Skin of body (tissue), 2 donors: ENCODE data around the gene BRD9. TPM values are rescaled to one million over a fixed set of nuclear protein-coding genes. Genes with fewer than 3 reads are reported as not detected.
"Not testable (repeated sequence)": the region's sequence is repeated elsewhere in the genome, so short reads cannot be mapped to it uniquely, and the experiment has no call there.

Experiments
- DNase-seq: peaks from one replicate; lab custom pipeline; 2025; lab: John Stamatoyannopoulos, UW
- total RNA-seq: library from RNA; depleted of rRNA; stranded (reverse); fragments of >200 nt; gene quantifications from one replicate; pipeline ENCODE4 v1.2.3, GENCODE V29; 2014

The BRD9 gene
- total RNA-seq, 1 donor from 2014 or later: 33.9 TPM

DNA sequence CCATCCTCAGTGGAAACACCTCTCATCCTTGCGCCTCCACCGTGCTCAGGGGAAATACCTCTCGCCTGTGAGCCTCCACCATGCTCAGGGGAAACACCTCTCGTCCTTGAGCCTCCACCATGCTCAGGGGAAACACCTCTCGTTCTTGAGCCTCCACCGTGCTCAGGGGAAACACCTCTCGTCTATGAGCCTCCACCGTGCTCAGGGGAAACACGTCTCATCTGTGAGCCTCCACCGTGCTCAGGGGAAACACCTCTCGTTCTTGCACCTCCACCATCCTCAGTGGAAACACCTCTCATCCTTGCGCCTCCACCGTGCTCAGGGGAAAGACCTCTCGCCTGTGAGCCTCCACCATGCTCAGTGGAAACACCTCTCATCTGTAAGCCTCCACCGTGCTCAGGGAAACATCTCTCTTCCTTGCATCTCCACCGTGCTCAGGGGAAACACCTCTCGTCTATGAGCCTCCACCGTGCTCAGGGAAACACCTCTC lies 46.0 kb downstream of the BRD9 start:
- DNase-seq: not testable (repeated sequence)

GRCh38 chr5:845676-846601 lies 46.7 kb downstream of the BRD9 start:
- not testable (repeated sequence) for DNase-seq

- not testable (repeated sequence) for DNase-seq
Measured at GRCh38 chr5:845031-845675, 47.4 kb downstream of the BRD9 start.

DNA sequence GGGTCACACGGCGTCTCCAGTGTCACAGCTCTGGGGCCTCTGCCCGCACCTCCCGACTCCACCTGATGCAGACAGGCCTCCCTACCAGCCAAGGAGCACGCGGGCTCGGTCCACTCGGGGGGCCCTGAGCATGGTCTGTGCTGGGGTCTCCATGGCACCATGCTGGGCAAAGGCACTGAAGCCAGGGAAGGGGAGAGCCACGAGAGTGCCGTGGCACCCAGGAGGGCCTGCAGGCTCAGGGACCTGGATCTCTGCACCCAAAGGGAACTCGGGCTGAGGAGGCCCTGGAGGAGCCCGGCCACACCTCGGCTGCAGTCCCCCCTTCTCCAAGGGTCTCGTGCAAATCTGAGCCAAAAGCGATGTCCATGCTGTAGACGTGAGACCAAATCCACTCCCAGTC lies 48.2 kb downstream of the BRD9 start:
- DNase-seq: not testable (repeated sequence)

DNA sequence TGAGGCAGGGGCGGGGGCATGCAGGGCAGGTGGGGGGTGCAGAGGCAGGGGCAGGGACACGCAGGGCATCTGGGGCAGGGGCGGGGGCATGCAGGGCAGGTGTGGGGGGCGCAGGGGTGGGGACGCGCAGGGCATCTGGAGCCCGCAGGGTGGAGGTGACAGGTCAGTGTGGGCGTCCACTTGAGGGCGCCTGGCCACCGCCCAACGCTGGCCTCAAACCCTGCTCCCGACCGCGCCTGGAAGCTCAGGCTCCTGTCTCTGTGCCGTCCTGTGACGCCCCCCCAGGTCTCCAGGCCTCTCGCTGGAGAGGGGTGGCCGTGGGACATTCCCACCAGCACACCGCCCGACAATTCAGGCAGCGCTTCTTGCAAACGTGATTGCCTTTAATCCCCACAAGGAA lies 48.7 kb downstream of the BRD9 start:
- DNase-seq: not testable (repeated sequence)

- not testable (repeated sequence) for DNase-seq
Measured at GRCh38 chr5:843371-843770, 49.2 kb downstream of the BRD9 start.

- DNase-seq: not testable (repeated sequence)
Measured at GRCh38 chr5:842402-843221, 50.0 kb downstream of the BRD9 start.

- DNase-seq: not testable (repeated sequence)
Measured at GRCh38 chr5:841531-842401, 50.8 kb downstream of the BRD9 start.

DNA sequence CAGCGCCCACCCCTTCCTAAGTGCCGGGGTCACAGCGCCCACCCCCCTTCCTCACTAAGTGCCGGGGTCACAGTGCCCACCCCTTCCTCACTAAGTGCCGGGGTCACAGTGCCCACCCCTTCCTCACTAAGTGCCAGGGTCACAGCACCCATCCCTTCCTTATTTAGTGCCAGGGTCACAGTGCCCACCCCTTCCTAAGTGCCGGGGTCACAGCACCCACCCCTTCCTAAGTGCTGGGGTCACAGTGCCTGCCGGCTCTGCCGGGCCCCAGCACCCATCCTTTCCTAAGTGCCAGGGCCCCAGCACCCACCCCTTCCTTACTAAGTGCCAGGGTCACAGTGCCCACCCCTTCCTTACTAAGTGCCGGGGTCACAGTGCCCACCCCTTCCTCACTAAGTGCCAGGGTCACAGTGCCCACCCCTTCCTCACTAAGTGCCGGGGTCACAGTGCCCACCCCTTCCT lies 51.6 kb downstream of the BRD9 start:
- not testable (repeated sequence) for DNase-seq

- not testable (repeated sequence) for DNase-seq
Measured at GRCh38 chr5:840118-840973, 52.3 kb downstream of the BRD9 start.

GRCh38 chr5:838431-838851 lies 54.2 kb downstream of the BRD9 start:
- DNase-seq: not testable (repeated sequence)

DNA sequence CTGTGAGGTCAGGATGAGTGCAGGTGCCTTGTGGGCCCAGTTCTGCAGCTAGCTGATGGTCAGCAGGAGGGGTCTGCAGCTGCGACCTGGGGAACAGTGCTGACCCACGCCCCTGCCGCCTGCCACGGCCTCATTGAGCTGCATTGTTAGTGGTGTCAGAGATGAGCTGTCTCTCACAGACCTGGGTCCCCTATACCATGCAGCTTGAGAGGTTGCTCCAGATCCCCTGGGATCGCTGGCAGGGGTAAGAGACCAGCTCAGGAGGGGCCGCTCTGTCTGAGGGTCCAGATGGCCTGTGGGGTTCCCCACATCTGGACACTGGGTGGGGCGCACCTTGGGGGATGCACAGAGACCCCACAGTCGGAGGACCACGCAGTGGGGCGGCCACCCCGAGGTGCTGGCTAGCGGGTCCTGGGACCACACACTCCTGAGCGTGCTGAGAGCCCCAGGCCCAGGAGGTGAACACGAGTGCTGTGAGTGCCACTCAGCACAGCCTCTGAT lies 54.9 kb downstream of the BRD9 start:
- not testable (repeated sequence) for DNase-seq

DNA sequence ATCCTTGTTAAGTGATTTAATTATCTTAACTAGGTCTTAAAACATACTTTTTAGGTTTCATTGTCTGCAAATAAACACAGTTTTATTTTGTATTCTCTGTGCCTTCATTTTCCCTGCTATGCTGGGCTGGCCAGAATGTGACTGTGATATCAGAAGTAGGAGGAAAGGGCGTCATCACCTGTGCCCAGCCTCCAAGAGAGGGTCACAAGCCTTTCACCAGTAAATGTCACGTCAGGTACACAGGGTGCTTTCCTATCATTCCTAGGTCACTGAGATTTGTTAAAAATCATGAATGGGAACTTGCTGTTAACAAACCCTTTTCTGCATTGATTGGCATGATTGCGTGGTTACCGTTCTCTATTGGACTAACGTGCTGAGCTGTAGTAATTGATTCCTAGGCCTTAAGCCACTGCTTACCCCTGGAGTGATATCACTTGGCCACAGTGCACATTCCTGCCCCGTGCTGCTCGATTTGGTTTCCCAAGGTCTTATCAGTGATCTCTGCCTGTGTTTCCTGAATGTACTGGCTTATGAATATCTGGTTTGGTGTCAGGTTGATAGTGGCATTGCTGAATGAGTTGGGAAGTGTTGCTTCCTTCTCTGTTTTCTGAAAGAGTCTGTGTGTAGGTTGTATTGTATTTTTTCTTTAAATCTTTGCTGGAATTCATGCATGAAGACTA lies 56.5 kb downstream of the BRD9 start:
- DNase-seq: not testable (repeated sequence)

DNA sequence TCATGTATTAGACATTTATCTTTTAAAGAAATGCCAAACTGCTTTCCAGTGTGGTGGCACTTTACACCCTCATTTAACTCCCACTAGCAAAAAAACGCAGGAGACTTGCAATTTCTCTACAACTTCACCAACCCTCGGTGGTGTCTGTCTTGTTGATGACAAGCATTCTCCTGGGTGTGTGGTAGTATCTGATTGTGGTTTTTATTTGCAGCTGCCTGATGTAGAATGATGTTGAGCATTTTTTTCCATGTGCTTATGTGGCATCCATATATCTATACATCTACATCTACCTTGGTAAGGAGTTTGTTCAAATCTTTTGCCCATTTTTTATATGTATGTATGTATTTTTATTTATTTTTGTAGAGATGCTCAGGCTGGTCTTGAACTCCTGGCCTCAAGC lies 58.6 kb downstream of the BRD9 start:
- DNase-seq: not testable (repeated sequence)

- DNase-seq: not testable (repeated sequence)
Measured at GRCh38 chr5:828194-828593, 64.4 kb downstream of the BRD9 start.

DNA sequence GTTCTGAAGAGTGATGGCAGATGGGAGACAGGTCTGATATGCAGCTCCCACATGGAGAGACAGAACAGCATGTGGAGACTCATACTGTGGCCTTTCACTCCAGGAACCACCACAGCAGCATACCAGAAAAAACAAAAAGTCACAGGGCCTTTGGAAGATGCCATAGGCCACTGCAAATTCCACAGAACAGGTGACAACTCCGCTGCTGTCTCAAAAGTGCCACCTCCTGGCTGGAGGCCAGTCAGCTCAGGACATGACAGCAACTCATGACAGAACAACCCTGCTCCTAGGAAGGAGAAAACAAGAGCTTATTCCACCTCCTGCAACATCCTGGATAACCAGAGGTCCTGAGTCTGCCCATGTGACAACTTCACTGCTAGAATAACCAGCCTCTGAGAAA lies 67.1 kb downstream of the BRD9 start:
- not testable (repeated sequence) for DNase-seq

GRCh38 chr5:821504-821903 lies 71.1 kb downstream of the BRD9 start:
- no peak for DNase-seq

GRCh38 chr5:820245-820644 lies 72.4 kb downstream of the BRD9 start:
- DNase-seq: no peak

GRCh38 chr5:819078-819477 lies 73.5 kb downstream of the BRD9 start:
- DNase-seq: no peak
